ENCODE measurements around the gene DNASE1L3.

DNA sequence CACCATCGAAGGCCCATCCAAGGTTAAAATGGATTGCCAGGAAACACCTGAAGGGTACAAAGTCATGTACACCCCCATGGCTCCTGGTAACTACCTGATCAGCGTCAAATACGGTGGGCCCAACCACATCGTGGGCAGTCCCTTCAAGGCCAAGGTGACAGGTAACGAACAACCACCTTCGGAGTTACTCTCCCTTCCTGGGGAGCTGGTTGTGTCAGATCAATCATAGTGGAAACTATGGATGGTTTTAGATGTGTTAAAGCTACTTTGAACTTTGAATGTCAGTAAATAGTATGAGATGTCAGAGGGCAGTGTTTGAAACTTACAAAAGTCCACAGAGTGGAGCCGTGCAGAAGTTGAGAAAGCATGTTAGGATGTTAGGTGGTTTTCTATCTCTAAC is 42.3 kb downstream of the DNASE1L3 start:
- TF ChIP-seq, protein P1, sequence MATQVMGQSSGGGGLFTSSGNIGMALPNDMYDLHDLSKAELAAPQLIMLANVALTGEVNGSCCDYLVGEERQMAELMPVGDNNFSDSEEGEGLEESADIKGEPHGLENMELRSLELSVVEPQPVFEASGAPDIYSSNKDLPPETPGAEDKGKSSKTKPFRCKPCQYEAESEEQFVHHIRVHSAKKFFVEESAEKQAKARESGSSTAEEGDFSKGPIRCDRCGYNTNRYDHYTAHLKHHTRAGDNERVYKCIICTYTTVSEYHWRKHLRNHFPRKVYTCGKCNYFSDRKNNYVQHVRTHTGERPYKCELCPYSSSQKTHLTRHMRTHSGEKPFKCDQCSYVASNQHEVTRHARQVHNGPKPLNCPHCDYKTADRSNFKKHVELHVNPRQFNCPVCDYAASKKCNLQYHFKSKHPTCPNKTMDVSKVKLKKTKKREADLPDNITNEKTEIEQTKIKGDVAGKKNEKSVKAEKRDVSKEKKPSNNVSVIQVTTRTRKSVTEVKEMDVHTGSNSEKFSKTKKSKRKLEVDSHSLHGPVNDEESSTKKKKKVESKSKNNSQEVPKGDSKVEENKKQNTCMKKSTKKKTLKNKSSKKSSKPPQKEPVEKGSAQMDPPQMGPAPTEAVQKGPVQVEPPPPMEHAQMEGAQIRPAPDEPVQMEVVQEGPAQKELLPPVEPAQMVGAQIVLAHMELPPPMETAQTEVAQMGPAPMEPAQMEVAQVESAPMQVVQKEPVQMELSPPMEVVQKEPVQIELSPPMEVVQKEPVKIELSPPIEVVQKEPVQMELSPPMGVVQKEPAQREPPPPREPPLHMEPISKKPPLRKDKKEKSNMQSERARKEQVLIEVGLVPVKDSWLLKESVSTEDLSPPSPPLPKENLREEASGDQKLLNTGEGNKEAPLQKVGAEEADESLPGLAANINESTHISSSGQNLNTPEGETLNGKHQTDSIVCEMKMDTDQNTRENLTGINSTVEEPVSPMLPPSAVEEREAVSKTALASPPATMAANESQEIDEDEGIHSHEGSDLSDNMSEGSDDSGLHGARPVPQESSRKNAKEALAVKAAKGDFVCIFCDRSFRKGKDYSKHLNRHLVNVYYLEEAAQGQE (IDR thresholded peaks at IDR 0.05; ENCODE audit: insufficient read depth in 1 of 2, low read depth in 2 of 2, low read length in 2 of 2) = no peak
- no peak for TF ChIP-seq SIN3A (IDR thresholded peaks at IDR 0.05; ENCODE audit: borderline replicate concordance, insufficient read depth, low read length)
